ENCODE data around the gene PSMA5.

DNA sequence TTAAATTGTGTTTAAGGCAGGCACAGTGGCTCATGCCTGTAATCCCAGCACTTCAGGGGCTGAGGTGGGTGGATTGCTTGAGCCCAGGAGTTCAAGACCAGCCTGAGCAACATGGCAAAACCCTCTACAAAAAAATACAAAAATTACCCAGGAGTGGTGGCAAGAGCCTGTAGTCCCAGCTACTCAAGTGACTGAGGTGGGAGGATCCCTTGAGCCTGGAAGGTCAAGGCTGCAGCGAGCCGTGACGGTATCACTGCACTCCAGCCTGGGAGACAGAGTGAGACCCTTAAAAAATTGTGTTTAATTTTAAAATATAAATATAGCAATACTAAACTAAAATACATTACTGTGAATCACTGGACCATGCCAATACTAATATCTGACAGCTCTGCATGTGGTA is 71.3 kb downstream of the PSMA5 start:
- TF ChIP-seq, protein P1, sequence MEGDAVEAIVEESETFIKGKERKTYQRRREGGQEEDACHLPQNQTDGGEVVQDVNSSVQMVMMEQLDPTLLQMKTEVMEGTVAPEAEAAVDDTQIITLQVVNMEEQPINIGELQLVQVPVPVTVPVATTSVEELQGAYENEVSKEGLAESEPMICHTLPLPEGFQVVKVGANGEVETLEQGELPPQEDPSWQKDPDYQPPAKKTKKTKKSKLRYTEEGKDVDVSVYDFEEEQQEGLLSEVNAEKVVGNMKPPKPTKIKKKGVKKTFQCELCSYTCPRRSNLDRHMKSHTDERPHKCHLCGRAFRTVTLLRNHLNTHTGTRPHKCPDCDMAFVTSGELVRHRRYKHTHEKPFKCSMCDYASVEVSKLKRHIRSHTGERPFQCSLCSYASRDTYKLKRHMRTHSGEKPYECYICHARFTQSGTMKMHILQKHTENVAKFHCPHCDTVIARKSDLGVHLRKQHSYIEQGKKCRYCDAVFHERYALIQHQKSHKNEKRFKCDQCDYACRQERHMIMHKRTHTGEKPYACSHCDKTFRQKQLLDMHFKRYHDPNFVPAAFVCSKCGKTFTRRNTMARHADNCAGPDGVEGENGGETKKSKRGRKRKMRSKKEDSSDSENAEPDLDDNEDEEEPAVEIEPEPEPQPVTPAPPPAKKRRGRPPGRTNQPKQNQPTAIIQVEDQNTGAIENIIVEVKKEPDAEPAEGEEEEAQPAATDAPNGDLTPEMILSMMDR (IDR thresholded peaks at IDR 0.05), result no peak
- no peak for TF ChIP-seq POLR2A (IDR thresholded peaks at IDR 0.05)
- TF ChIP-seq EP300 (IDR thresholded peaks at IDR 0.05), result no peak
- TF ChIP-seq POLR2AphosphoS5 (IDR thresholded peaks at IDR 0.05), result no peak

Measured in suprapubic skin (tissue), 4 donors.